Progenitor cell of endocrine pancreas (in vitro differentiated cells): ENCODE data around the gene CCSER1. TPM values are rescaled to one million over a fixed set of nuclear protein-coding genes. Genes with fewer than 3 reads are reported as not detected.

Experiments used
- DNase-seq: peaks from one replicate; pipeline ENCODE4 v3.0.0; 2021; ENCODE audit warnings: low spot score; ENCODE audit not compliant: unreplicated experiment
- H3K27ac Mint-ChIP-seq: 2 replicates; pipeline ENCODE4 v1.8.0; 2021; ENCODE audit warnings: mild to moderate bottlenecking, moderate library complexity, mixed read lengths
- H3K27me3 Mint-ChIP-seq: 2 replicates; pipeline ENCODE4 v1.8.0; 2021; ENCODE audit warnings: mixed read lengths
- H3K36me3 Mint-ChIP-seq: 2 replicates; pipeline ENCODE4 v1.8.0; 2022; ENCODE audit warnings: mixed read lengths; ENCODE audit not compliant: insufficient read depth
- H3K4me1 Mint-ChIP-seq: 2 replicates; pipeline ENCODE4 v1.8.0; 2021; ENCODE audit warnings: low read depth, mixed read lengths
- H3K4me3 Mint-ChIP-seq: 2 replicates; pipeline ENCODE4 v1.8.0; 2021; ENCODE audit warnings: low read depth, mild to moderate bottlenecking, moderate library complexity, mixed read lengths
- H3K9me3 Mint-ChIP-seq: 2 replicates; pipeline ENCODE4 v1.8.0; 2021; ENCODE audit warnings: low read depth, mixed read lengths
- CTCF ChIP-seq: fragments of 200-600 bp; sonication (generic); IDR thresholded peaks from one replicate; pipeline ENCODE4 v1.5.0; 2021; ENCODE audit warnings: antibody characterized with exemption, mild to moderate bottlenecking; ENCODE audit not compliant: unreplicated experiment
- total RNA-seq: library from RNA; stranded (reverse); gene quantifications from 2 replicates; pipeline ENCODE4 v1.2.1, GENCODE V29; 2021

The CCSER1 gene
- total RNA-seq, 1 donor from 2014 or later: 11.6 TPM

GRCh38 chr4:91220315-91220714, 1093.1 kb downstream of the CCSER1 start:
- H3K4me1 Mint-ChIP-seq: no peaks in the 10 kb centered on the region

GRCh38 chr4:91222014-91222413, 1094.8 kb downstream of the CCSER1 start:
- H3K27me3 Mint-ChIP-seq: no peaks in the 10 kb centered on the region
- no peak overlapping the region for H3K4me3 Mint-ChIP-seq
- peak overlapping the region; percentile 7 for H3K27ac Mint-ChIP-seq
- peaks cover 3% of the 10 kb centered on the region for H3K9me3 Mint-ChIP-seq
- H3K36me3 Mint-ChIP-seq: peaks cover 2% of the 10 kb centered on the region
- DNase-seq: no peak
- TF ChIP-seq CTCF: no peak
- H3K4me1 Mint-ChIP-seq: no peaks in the 10 kb centered on the region

More at GRCh38 chr4:91220315-91220714, 1093.1 kb downstream of the CCSER1 start:
- Mint-ChIP-seq H3K27me3 (no peaks in the 10 kb centered on the region), H3K9me3 (peaks cover 9% of the 10 kb centered on the region), H3K4me3 (no peak overlapping the region), H3K27ac (no peak overlapping the region), H3K36me3 (peaks cover 3% of the 10 kb centered on the region)
- TF ChIP-seq CTCF: no peak
- no peak for DNase-seq

GRCh38 chr4:91226867-91227266, 1099.7 kb downstream of the CCSER1 start:
- Mint-ChIP-seq H3K4me3 (no peak overlapping the region), H3K4me1 (no peaks in the 10 kb centered on the region), H3K27me3 (no peaks in the 10 kb centered on the region), H3K9me3 (no peaks in the 10 kb centered on the region), H3K27ac (no peak overlapping the region), H3K36me3 (no peaks in the 10 kb centered on the region)
- DNase-seq: no peak
- TF ChIP-seq CTCF: no peak

GRCh38 chr4:91228659-91229058, 1101.5 kb downstream of the CCSER1 start:
- H3K27ac Mint-ChIP-seq: no peak overlapping the region
- no peak overlapping the region for H3K4me3 Mint-ChIP-seq
- H3K4me1 Mint-ChIP-seq: peaks cover 1% of the 10 kb centered on the region
- no peak for TF ChIP-seq CTCF
- H3K9me3 Mint-ChIP-seq: no peaks in the 10 kb centered on the region
- no peaks in the 10 kb centered on the region for H3K27me3 Mint-ChIP-seq
- no peak for DNase-seq
- H3K36me3 Mint-ChIP-seq: no peaks in the 10 kb centered on the region

- H3K4me3 Mint-ChIP-seq: no peak overlapping the region
- H3K27me3 Mint-ChIP-seq: no peaks in the 10 kb centered on the region
- peaks cover 1% of the 10 kb centered on the region for H3K4me1 Mint-ChIP-seq
- DNase-seq: no peak
- H3K36me3 Mint-ChIP-seq: no peaks in the 10 kb centered on the region
- H3K9me3 Mint-ChIP-seq: no peaks in the 10 kb centered on the region
- TF ChIP-seq CTCF: no peak
- no peak overlapping the region for H3K27ac Mint-ChIP-seq
These were observed 1106.0 kb downstream of the CCSER1 start for GRCh38 chr4:91233164-91233563.
